SK-N-SH (cell line): ENCODE measurements around the gene CBLN1.
"Not testable (repeated sequence)": the region's sequence is repeated elsewhere in the genome, so short reads cannot be mapped to it uniquely, and the experiment has no call there.

ENCODE experiments used
- CTCF ChIP-seq: fragments of 200-600 bp; sonication (generic); IDR thresholded peaks from 2 replicates; pipeline ENCODE4 v1.6.1; 2017; ENCODE audit warnings: antibody characterized with exemption, mild to moderate bottlenecking, moderate library complexity
- PBX3 ChIP-seq: IDR thresholded peaks from 2 replicates; pipeline ENCODE4; 2012
- REST ChIP-seq: IDR thresholded peaks from 2 replicates; pipeline ENCODE4 v1.6.1; 2012; ENCODE audit warnings: mild to moderate bottlenecking, low read depth, low read length, moderate library complexity
- YY1 ChIP-seq: IDR thresholded peaks from 2 replicates; pipeline ENCODE4 v1.4.0; 2012; ENCODE audit warnings: low read depth, mild to moderate bottlenecking

DNA sequence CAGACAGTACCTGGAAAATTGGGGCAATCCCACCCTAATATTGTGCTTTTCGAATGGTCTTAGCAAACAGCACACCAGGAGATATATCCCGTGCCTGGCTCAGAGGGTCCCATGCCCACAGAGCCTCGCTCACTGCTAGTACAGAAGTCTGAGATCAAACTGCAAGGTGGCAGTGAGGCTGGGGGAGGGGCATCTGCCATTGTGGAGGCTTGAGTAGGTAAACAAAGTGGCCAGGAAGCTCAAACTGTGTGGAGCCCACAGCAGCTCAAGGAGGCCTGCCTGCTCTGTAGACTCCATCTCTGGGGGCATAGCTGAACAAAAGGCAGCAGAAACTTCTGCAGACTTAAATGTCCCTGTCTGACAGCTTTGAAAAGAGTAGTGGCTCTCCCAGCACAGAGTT is 53.3 kb downstream of the CBLN1 start:
- not testable (repeated sequence) for TF ChIP-seq YY1, REST, PBX3, CTCF
